ENCODE measurements around the gene NSUN5. TPM values are rescaled to one million over a fixed set of nuclear protein-coding genes. Genes with fewer than 3 reads are reported as not detected.
A peak's percentile ranks its signal among the peaks of the same experiment; 100 is the strongest.

Gene NSUN5
- total and polyA plus RNA-seq, 4 donors = 11.8 to 33.2 (median 18.3) TPM

- ATAC-seq (ENCODE audit: low FRiP score) = no peak
- no peaks in the 10 kb centered on the region for H3K27me3 ChIP-seq (ENCODE audit: control insufficient read depth in 1 of 2, insufficient read depth in 2 of 2, low read length in 1 of 2)
- H3K4me3 ChIP-seq (ENCODE audit: low read length in 2 of 2) = no peak overlapping the region
- no peak overlapping the region for H3K27ac ChIP-seq (ENCODE audit: low read depth in 1 of 2, low read length in 2 of 2)
- no peaks in the 10 kb centered on the region for H3K36me3 ChIP-seq (ENCODE audit: control insufficient read depth in 1 of 2, insufficient read depth in 2 of 2, low read length in 1 of 2)
- H3K9me3 ChIP-seq (ENCODE audit: control insufficient read depth, low read length) = peaks cover 2% of the 10 kb centered on the region
- WGBS, 2 donors = 80 to 84% methylated on average over 6 of the region's 6 CpGs
- H3K4me1 ChIP-seq (ENCODE audit: control insufficient read depth in 1 of 2, insufficient read depth in 2 of 2, low read length in 2 of 2) = no peaks in the 10 kb centered on the region
- intact Hi-C loops (cut with DNase I) = no loop called here
- no peak for DNase-seq
Observed at GRCh38 chr7:73349763-73350162, 41.1 kb upstream of the NSUN5 start.

GRCh38 chr7:73345951-73346350 is 37.3 kb upstream of the NSUN5 start:
- Histone ChIP-seq H3K36me3 (ENCODE audit: control insufficient read depth in 1 of 2, insufficient read depth in 2 of 2, low read length in 1 of 2) (no peaks in the 10 kb centered on the region), H3K4me3 (ENCODE audit: low read length in 2 of 2) (no peak overlapping the region), H3K27ac (ENCODE audit: low read depth in 1 of 2, low read length in 2 of 2) (no peak overlapping the region), H3K27me3 (ENCODE audit: control insufficient read depth in 1 of 2, insufficient read depth in 2 of 2, low read length in 1 of 2) (no peaks in the 10 kb centered on the region), H3K9me3 (ENCODE audit: control insufficient read depth, low read length) (no peaks in the 10 kb centered on the region), H3K4me1 (ENCODE audit: control insufficient read depth in 1 of 2, insufficient read depth in 2 of 2, low read length in 2 of 2) (no peaks in the 10 kb centered on the region)
- intact Hi-C loops (cut with DNase I) = no loop called here
- WGBS, 2 donors = 46 to 47% methylated on average over 8 of the region's 8 CpGs
- no peak for DNase-seq
- no peak for ATAC-seq (ENCODE audit: low FRiP score)

GRCh38 chr7:73345538-73345937 is 36.9 kb upstream of the NSUN5 start:
- WGBS, 2 donors = 66% methylated on average over 4 of the region's 4 CpGs
- H3K36me3 ChIP-seq (ENCODE audit: control insufficient read depth in 1 of 2, insufficient read depth in 2 of 2, low read length in 1 of 2) = no peaks in the 10 kb centered on the region
- H3K4me3 ChIP-seq (ENCODE audit: low read length in 2 of 2) = no peak overlapping the region
- ATAC-seq (ENCODE audit: low FRiP score) (no peak), DNase-seq (no peak)
- H3K4me1 ChIP-seq (ENCODE audit: control insufficient read depth in 1 of 2, insufficient read depth in 2 of 2, low read length in 2 of 2) = no peaks in the 10 kb centered on the region
- no peaks in the 10 kb centered on the region for H3K9me3 ChIP-seq (ENCODE audit: control insufficient read depth, low read length)
- no peak overlapping the region for H3K27ac ChIP-seq (ENCODE audit: low read depth in 1 of 2, low read length in 2 of 2)
- intact Hi-C loops (cut with DNase I) = no loop called here
- H3K27me3 ChIP-seq (ENCODE audit: control insufficient read depth in 1 of 2, insufficient read depth in 2 of 2, low read length in 1 of 2) = no peaks in the 10 kb centered on the region

- intact Hi-C loops (cut with DNase I) = loop anchor here in 1 of 2 donors (2.0 kb wide), 1 partner anchor 109 kb away; no protein-coding TSS in a partner anchor
- no peaks in the 10 kb centered on the region for H3K27me3 ChIP-seq (ENCODE audit: control insufficient read depth in 1 of 2, insufficient read depth in 2 of 2, low read length in 1 of 2)
- WGBS, 2 donors = 89 to 97% methylated on average over 7 of the region's 7 CpGs
- no peaks in the 10 kb centered on the region for H3K36me3 ChIP-seq (ENCODE audit: control insufficient read depth in 1 of 2, insufficient read depth in 2 of 2, low read length in 1 of 2)
- no peak overlapping the region for H3K4me3 ChIP-seq (ENCODE audit: low read length in 2 of 2)
- H3K4me1 ChIP-seq (ENCODE audit: control insufficient read depth in 1 of 2, insufficient read depth in 2 of 2, low read length in 2 of 2) = no peaks in the 10 kb centered on the region
- H3K9me3 ChIP-seq (ENCODE audit: control insufficient read depth, low read length) = no peaks in the 10 kb centered on the region
- DNase-seq = no peak
- H3K27ac ChIP-seq (ENCODE audit: low read depth in 1 of 2, low read length in 2 of 2) = no peak overlapping the region
- ATAC-seq (ENCODE audit: low FRiP score) = no peak
Observed at GRCh38 chr7:73343671-73344380, 35.2 kb upstream of the NSUN5 start.

GRCh38 chr7:73342645-73343044 is 34.0 kb upstream of the NSUN5 start:
- 13 to 18% methylated on average over 8 of the region's 8 CpGs for WGBS, 2 donors
- intact Hi-C loops (cut with DNase I) = loop anchor here (1.0 to 2.0 kb wide), 2 partner anchors 109 to 110 kb away; no protein-coding TSS in a partner anchor
- ATAC-seq (ENCODE audit: low FRiP score) (peak; percentile 60), DNase-seq (no peak)
- no peaks in the 10 kb centered on the region for H3K4me1 ChIP-seq (ENCODE audit: control insufficient read depth in 1 of 2, insufficient read depth in 2 of 2, low read length in 2 of 2)
- H3K27me3 ChIP-seq (ENCODE audit: control insufficient read depth in 1 of 2, insufficient read depth in 2 of 2, low read length in 1 of 2) = no peaks in the 10 kb centered on the region
- H3K4me3 ChIP-seq (ENCODE audit: low read length in 2 of 2) = no peak overlapping the region
- H3K36me3 ChIP-seq (ENCODE audit: control insufficient read depth in 1 of 2, insufficient read depth in 2 of 2, low read length in 1 of 2) = no peaks in the 10 kb centered on the region
- H3K9me3 ChIP-seq (ENCODE audit: control insufficient read depth, low read length) = no peaks in the 10 kb centered on the region
- H3K27ac ChIP-seq (ENCODE audit: low read depth in 1 of 2, low read length in 2 of 2) = no peak overlapping the region

GRCh38 chr7:73341877-73342276 is 33.3 kb upstream of the NSUN5 start:
- Histone ChIP-seq H3K36me3 (ENCODE audit: control insufficient read depth in 1 of 2, insufficient read depth in 2 of 2, low read length in 1 of 2) (no peaks in the 10 kb centered on the region), H3K27ac (ENCODE audit: low read depth in 1 of 2, low read length in 2 of 2) (no peak overlapping the region), H3K9me3 (ENCODE audit: control insufficient read depth, low read length) (no peaks in the 10 kb centered on the region), H3K4me3 (ENCODE audit: low read length in 2 of 2) (no peak overlapping the region), H3K4me1 (ENCODE audit: control insufficient read depth in 1 of 2, insufficient read depth in 2 of 2, low read length in 2 of 2) (no peaks in the 10 kb centered on the region), H3K27me3 (ENCODE audit: control insufficient read depth in 1 of 2, insufficient read depth in 2 of 2, low read length in 1 of 2) (no peaks in the 10 kb centered on the region)
- DNase-seq = no peak
- 48% methylated on average over 8 of the region's 8 CpGs for WGBS, 2 donors
- intact Hi-C loops (cut with DNase I) = loop anchor here (1.0 to 2.0 kb wide), 2 partner anchors 109 to 111 kb away; no protein-coding TSS in a partner anchor
- no peak for ATAC-seq (ENCODE audit: low FRiP score)

- Histone ChIP-seq H3K36me3 (ENCODE audit: control insufficient read depth in 1 of 2, insufficient read depth in 2 of 2, low read length in 1 of 2) (no peaks in the 10 kb centered on the region), H3K9me3 (ENCODE audit: control insufficient read depth, low read length) (no peaks in the 10 kb centered on the region), H3K4me3 (ENCODE audit: low read length in 2 of 2) (no peak overlapping the region), H3K4me1 (ENCODE audit: control insufficient read depth in 1 of 2, insufficient read depth in 2 of 2, low read length in 2 of 2) (no peaks in the 10 kb centered on the region), H3K27me3 (ENCODE audit: control insufficient read depth in 1 of 2, insufficient read depth in 2 of 2, low read length in 1 of 2) (no peaks in the 10 kb centered on the region), H3K27ac (ENCODE audit: low read depth in 1 of 2, low read length in 2 of 2) (no peak overlapping the region)
- no peak for DNase-seq
- ATAC-seq (ENCODE audit: low FRiP score) = no peak
- intact Hi-C loops (cut with DNase I) = no loop called here
- 75 to 79% methylated on average over 7 of the region's 7 CpGs for WGBS, 2 donors
Observed at GRCh38 chr7:73340514-73340913, 31.9 kb upstream of the NSUN5 start.

GRCh38 chr7:73338321-73338720 is 29.7 kb upstream of the NSUN5 start:
- H3K9me3 ChIP-seq (ENCODE audit: control insufficient read depth, low read length) = no peaks in the 10 kb centered on the region
- H3K27me3 ChIP-seq (ENCODE audit: control insufficient read depth in 1 of 2, insufficient read depth in 2 of 2, low read length in 1 of 2) = no peaks in the 10 kb centered on the region
- ATAC-seq (ENCODE audit: low FRiP score) (no peak), DNase-seq (no peak)
- H3K36me3 ChIP-seq (ENCODE audit: control insufficient read depth in 1 of 2, insufficient read depth in 2 of 2, low read length in 1 of 2) = no peaks in the 10 kb centered on the region
- WGBS, 2 donors = 11 to 19% methylated on average over 10 of the region's 10 CpGs
- H3K4me1 ChIP-seq (ENCODE audit: control insufficient read depth in 1 of 2, insufficient read depth in 2 of 2, low read length in 2 of 2) = no peaks in the 10 kb centered on the region
- no peak overlapping the region for H3K4me3 ChIP-seq (ENCODE audit: low read length in 2 of 2)
- intact Hi-C loops (cut with DNase I) = no loop called here
- no peak overlapping the region for H3K27ac ChIP-seq (ENCODE audit: low read depth in 1 of 2, low read length in 2 of 2)

GRCh38 chr7:73332447-73332846 is 23.8 kb upstream of the NSUN5 start:
- no peaks in the 10 kb centered on the region for H3K4me1 ChIP-seq (ENCODE audit: control insufficient read depth in 1 of 2, insufficient read depth in 2 of 2, low read length in 2 of 2)
- no peaks in the 10 kb centered on the region for H3K36me3 ChIP-seq (ENCODE audit: control insufficient read depth in 1 of 2, insufficient read depth in 2 of 2, low read length in 1 of 2)
- H3K9me3 ChIP-seq (ENCODE audit: control insufficient read depth, low read length) = no peaks in the 10 kb centered on the region
- DNase-seq (no peak), ATAC-seq (ENCODE audit: low FRiP score) (no peak)
- intact Hi-C loops (cut with DNase I) = no loop called here
- no peak overlapping the region for H3K4me3 ChIP-seq (ENCODE audit: low read length in 2 of 2)
- no peaks in the 10 kb centered on the region for H3K27me3 ChIP-seq (ENCODE audit: control insufficient read depth in 1 of 2, insufficient read depth in 2 of 2, low read length in 1 of 2)
- H3K27ac ChIP-seq (ENCODE audit: low read depth in 1 of 2, low read length in 2 of 2) = no peak overlapping the region
- 70 to 81% methylated on average over 6 of the region's 6 CpGs for WGBS, 2 donors

All from aorta (tissue), 5 donors.